ENCODE data around the gene P3H2.

GRCh38 chr3:189990826-189991225 lies 129.9 kb downstream of the P3H2 start:
- TF ChIP-seq CTCF (IDR thresholded peaks at IDR 0.05; ENCODE audit: borderline replicate concordance, extremely low read depth, low read length, poor library complexity, severe bottlenecking) (no peak), EZH2 (IDR thresholded peaks at IDR 0.05; ENCODE audit: borderline replicate concordance, low read depth, low read length, severe bottlenecking) (no peak)
